ENCODE data around the gene SLX4IP. TPM values are rescaled to one million over a fixed set of nuclear protein-coding genes. Genes with fewer than 3 reads are reported as not detected.

Gene SLX4IP
- total RNA-seq, 1 donor from 2014 or later, result 6.8 TPM

DNA sequence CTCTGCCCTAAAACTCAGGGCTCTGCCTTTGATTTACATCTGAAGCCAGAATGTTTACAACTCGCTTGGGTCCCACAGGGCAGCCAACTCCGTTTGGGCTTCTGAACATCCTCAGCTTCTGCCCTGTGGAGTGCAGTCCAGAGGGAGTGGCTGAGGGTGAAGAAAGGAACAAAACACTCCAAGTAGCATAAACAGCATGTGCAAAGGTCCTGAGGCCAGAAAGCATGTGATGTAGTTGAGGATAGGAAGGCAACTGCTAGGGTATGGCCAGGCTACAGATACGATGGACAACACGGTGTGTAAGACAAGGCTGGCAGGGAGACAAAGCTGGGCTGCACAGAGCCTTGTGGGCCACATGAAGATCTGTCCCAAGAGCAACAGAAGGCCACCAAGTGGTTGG, 226.2 kb downstream of the SLX4IP start:
- H3K4me1 Mint-ChIP-seq (ENCODE audit: unreplicated experiment), result peaks cover 54% of the 10 kb centered on the region
- peak overlapping the region; percentile 82 for H3K4me3 Mint-ChIP-seq (ENCODE audit: unreplicated experiment)
- peak overlapping the region; percentile 45 for H3K27ac Mint-ChIP-seq (ENCODE audit: unreplicated experiment)
- TF ChIP-seq, protein P1, sequence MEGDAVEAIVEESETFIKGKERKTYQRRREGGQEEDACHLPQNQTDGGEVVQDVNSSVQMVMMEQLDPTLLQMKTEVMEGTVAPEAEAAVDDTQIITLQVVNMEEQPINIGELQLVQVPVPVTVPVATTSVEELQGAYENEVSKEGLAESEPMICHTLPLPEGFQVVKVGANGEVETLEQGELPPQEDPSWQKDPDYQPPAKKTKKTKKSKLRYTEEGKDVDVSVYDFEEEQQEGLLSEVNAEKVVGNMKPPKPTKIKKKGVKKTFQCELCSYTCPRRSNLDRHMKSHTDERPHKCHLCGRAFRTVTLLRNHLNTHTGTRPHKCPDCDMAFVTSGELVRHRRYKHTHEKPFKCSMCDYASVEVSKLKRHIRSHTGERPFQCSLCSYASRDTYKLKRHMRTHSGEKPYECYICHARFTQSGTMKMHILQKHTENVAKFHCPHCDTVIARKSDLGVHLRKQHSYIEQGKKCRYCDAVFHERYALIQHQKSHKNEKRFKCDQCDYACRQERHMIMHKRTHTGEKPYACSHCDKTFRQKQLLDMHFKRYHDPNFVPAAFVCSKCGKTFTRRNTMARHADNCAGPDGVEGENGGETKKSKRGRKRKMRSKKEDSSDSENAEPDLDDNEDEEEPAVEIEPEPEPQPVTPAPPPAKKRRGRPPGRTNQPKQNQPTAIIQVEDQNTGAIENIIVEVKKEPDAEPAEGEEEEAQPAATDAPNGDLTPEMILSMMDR (IDR thresholded peaks at IDR 0.05; ENCODE audit: unreplicated experiment), result no peak
- peaks cover 3% of the 10 kb centered on the region for H3K27me3 Mint-ChIP-seq (ENCODE audit: unreplicated experiment)
- H3K9me3 Mint-ChIP-seq (ENCODE audit: unreplicated experiment), result no peaks in the 10 kb centered on the region
- no peak for DNase-seq (ENCODE audit: low spot score)
- H3K36me3 Mint-ChIP-seq (ENCODE audit: low read depth, unreplicated experiment), result peaks cover 81% of the 10 kb centered on the region

DNA sequence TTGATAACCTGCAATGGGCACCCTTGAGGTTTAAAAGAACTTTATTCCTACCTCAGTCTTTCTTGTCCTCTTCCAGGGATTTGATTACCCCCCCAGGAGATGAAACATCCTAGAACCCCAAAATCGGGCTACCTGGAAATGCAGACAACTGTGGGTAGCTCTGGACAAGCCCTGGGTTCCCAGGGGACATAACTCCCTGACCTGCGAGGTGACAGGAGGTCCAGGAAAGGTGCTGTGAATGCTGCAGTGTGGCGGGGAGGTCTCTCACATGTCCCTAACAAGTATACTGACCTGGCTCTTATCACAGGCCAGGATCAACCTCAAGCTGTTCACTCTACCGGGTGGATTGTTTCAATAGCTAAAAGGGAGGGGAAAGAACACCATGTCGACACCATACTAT, 227.0 kb downstream of the SLX4IP start:
- Mint-ChIP-seq H3K4me3 (ENCODE audit: unreplicated experiment) (peak overlapping the region; percentile 82), H3K9me3 (ENCODE audit: unreplicated experiment) (no peaks in the 10 kb centered on the region), H3K4me1 (ENCODE audit: unreplicated experiment) (peaks cover 62% of the 10 kb centered on the region), H3K27ac (ENCODE audit: unreplicated experiment) (no peak overlapping the region), H3K36me3 (ENCODE audit: low read depth, unreplicated experiment) (peaks cover 81% of the 10 kb centered on the region), H3K27me3 (ENCODE audit: unreplicated experiment) (peaks cover 4% of the 10 kb centered on the region)
- no peak for DNase-seq (ENCODE audit: low spot score)
- TF ChIP-seq, protein P1 (IDR thresholded peaks at IDR 0.05; ENCODE audit: unreplicated experiment), result no peak

DNA sequence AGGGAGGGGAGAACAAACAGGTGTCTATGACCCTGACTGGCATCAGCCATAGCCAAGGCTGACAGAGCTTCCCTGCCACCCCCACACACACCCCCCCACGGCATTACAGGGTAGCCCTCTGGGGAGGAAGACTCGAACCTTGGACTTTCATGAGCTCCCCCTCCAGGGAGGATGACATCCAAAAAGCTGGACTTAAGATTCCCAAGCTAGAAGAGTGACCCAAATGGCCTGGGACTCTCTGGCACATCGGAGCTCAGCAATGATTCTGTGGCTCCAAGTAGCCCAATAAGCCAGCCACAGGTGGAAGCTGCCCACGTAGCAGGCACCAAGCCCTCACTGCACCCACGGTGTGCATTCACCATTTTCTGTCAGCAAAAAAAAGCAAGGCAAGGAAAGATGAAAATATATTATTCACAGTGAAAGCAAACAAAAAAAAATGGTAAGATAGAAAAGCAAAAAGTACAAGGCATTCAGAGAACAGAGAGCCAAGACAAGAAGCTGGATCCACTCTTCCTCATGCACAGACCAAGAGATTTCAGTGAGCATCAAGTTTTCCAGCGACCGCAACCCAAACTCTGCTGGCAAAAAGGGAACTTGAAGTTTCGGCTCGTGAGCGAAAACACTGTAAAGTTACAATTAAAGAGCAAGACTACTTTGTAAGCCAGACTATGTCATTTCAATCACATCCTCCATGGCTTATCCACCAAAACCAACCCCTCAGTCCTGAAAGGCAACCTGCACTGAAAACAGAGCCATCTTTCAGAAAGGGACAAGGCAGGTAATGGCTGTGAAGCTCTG, 227.8 kb downstream of the SLX4IP start:
- H3K27ac Mint-ChIP-seq (ENCODE audit: unreplicated experiment), result no peak overlapping the region
- no peak overlapping the region for H3K4me3 Mint-ChIP-seq (ENCODE audit: unreplicated experiment)
- peaks cover 4% of the 10 kb centered on the region for H3K27me3 Mint-ChIP-seq (ENCODE audit: unreplicated experiment)
- H3K4me1 Mint-ChIP-seq (ENCODE audit: unreplicated experiment), result peaks cover 64% of the 10 kb centered on the region
- TF ChIP-seq, protein P1 (IDR thresholded peaks at IDR 0.05; ENCODE audit: unreplicated experiment), result no peak
- H3K9me3 Mint-ChIP-seq (ENCODE audit: unreplicated experiment), result no peaks in the 10 kb centered on the region
- H3K36me3 Mint-ChIP-seq (ENCODE audit: low read depth, unreplicated experiment), result peaks cover 81% of the 10 kb centered on the region
- no peak for DNase-seq (ENCODE audit: low spot score)

DNA sequence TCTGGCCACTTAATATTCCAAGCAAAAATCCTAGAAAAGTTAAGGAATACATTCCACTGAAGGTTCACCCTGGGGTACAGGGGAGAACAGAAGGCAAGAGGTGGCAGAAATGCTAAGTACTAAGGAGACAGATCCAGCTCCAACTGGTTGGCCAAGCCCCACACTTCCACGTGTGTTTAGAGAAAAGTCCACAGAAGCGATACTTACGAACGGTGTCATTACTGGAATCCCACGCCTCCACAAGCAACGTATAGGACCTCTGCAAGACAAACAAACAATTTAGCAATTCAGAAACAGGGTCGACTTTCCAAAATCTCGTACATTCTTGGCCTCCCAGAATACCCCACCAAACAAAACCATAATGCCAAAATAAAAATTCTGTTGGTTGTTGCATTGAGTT, 228.7 kb downstream of the SLX4IP start:
- H3K36me3 Mint-ChIP-seq (ENCODE audit: low read depth, unreplicated experiment), result peaks cover 79% of the 10 kb centered on the region
- H3K9me3 Mint-ChIP-seq (ENCODE audit: unreplicated experiment), result no peaks in the 10 kb centered on the region
- no peak overlapping the region for H3K4me3 Mint-ChIP-seq (ENCODE audit: unreplicated experiment)
- TF ChIP-seq, protein P1 (IDR thresholded peaks at IDR 0.05; ENCODE audit: unreplicated experiment), result no peak
- no peak for DNase-seq (ENCODE audit: low spot score)
- peaks cover 72% of the 10 kb centered on the region for H3K4me1 Mint-ChIP-seq (ENCODE audit: unreplicated experiment)
- peaks cover 4% of the 10 kb centered on the region for H3K27me3 Mint-ChIP-seq (ENCODE audit: unreplicated experiment)
- H3K27ac Mint-ChIP-seq (ENCODE audit: unreplicated experiment), result peak overlapping the region; percentile 24

DNA sequence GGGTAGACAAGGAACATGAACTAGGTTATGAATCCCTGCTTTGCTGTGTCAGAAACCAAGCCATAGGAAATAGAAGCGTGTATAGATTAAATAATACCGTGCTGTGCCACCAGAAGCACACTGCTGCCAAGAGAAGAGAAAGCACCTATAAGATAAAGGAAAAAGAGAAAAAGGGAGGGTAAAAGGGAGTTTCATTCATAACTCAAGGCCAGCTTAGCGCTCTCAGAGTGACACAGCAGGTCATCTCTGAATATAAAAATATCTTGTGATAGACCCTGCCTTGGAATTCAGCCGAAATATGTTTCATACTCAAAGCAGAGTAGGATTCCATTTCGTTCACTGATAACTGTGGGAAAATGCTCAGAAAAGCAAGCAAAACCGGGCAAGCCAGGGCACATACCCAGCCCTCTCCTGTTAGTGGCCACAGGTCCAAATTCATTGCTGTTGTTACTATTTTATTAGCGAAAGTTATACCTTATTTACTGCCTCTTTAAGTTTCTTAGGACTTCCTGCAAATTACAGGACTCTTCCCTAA, 230.0 kb downstream of the SLX4IP start:
- no peaks in the 10 kb centered on the region for H3K9me3 Mint-ChIP-seq (ENCODE audit: unreplicated experiment)
- peaks cover 83% of the 10 kb centered on the region for H3K4me1 Mint-ChIP-seq (ENCODE audit: unreplicated experiment)
- peaks cover 4% of the 10 kb centered on the region for H3K27me3 Mint-ChIP-seq (ENCODE audit: unreplicated experiment)
- no peak for DNase-seq (ENCODE audit: low spot score)
- TF ChIP-seq, protein P1 (IDR thresholded peaks at IDR 0.05; ENCODE audit: unreplicated experiment), result no peak
- peak overlapping the region; percentile 16 for H3K27ac Mint-ChIP-seq (ENCODE audit: unreplicated experiment)
- H3K4me3 Mint-ChIP-seq (ENCODE audit: unreplicated experiment), result no peak overlapping the region
- H3K36me3 Mint-ChIP-seq (ENCODE audit: low read depth, unreplicated experiment), result peaks cover 78% of the 10 kb centered on the region

Measured in endothelial cell (in vitro differentiated cells).